Measurements from ENCODE around the gene SEC11A.
A peak's percentile ranks its signal among the peaks of the same experiment; 100 is the strongest.

Gene SEC11A

DNA sequence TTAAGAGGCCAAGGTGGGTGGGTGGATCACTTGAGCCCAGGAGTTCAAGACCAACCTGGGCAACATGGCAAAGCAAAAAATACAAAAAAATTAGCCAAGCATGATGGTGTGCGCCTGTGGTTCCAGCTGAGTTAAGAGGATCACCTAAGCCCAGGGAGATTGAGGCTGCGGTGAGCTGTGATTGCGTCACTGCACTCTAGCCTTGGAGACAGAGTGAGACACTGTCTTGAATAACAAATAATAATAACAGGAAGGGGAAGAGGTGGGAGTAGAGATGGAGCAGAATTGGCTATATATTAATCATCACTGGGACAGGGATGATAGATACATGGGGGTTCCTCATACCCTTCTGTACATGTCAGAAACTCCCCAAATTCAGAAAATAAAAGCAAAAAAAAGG, 34.1 kb downstream of the SEC11A start:
- no peak overlapping the region for H3K27ac ChIP-seq
- no peak for DNase-seq (ENCODE audit: low spot score)
- TF ChIP-seq, protein P1, sequence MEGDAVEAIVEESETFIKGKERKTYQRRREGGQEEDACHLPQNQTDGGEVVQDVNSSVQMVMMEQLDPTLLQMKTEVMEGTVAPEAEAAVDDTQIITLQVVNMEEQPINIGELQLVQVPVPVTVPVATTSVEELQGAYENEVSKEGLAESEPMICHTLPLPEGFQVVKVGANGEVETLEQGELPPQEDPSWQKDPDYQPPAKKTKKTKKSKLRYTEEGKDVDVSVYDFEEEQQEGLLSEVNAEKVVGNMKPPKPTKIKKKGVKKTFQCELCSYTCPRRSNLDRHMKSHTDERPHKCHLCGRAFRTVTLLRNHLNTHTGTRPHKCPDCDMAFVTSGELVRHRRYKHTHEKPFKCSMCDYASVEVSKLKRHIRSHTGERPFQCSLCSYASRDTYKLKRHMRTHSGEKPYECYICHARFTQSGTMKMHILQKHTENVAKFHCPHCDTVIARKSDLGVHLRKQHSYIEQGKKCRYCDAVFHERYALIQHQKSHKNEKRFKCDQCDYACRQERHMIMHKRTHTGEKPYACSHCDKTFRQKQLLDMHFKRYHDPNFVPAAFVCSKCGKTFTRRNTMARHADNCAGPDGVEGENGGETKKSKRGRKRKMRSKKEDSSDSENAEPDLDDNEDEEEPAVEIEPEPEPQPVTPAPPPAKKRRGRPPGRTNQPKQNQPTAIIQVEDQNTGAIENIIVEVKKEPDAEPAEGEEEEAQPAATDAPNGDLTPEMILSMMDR (IDR thresholded peaks at IDR 0.05) = no peak
- no peak overlapping the region for H3K4me3 ChIP-seq

DNA sequence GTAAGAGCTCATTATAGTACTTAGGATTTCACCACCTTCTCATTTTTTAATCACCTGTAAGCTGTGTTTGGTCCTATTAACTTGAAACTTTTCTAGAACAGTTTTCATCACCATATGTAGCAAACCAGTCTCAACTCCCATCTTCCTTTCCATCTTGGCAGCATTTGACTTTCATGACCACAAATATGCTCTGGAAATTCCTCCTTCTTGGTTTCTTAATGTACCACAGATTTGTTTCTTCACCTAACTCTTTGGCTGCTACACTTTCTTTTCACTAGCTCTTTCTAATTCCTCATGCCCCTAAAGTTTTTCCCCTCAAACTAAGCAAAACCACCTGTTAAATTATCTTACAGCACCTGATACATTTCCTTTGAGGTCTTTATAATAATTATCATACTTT, 44.7 kb downstream of the SEC11A start:
- Histone ChIP-seq H3K27ac (peak overlapping the region in 1 of 2 donors; percentile 18), H3K4me3 (no peak overlapping the region)
- no peak for DNase-seq (ENCODE audit: low spot score)
- TF ChIP-seq, protein P1 (IDR thresholded peaks at IDR 0.05) = no peak

DNA sequence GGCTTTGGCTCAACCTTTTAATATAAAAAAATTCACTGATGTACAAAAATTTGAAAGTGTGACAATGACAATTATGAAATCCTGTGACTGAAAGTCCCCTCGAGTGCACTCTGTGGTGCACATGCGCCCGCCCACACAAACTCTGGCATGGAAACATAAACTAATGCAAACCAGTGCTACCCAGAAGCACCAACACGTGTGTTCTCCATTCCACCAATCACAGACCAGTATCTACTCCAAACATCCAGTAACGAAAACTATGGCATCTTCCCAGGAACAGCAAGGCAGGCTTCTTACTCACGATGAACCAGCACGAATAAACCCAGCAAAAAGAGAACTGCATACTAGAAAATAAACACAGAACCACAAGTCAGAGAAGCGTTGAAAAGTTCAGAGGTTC, 46.2 kb downstream of the SEC11A start:
- no peak overlapping the region for H3K27ac ChIP-seq
- H3K4me3 ChIP-seq = no peak overlapping the region
- DNase-seq (ENCODE audit: low spot score) = no peak
- TF ChIP-seq, protein P1 (IDR thresholded peaks at IDR 0.05) = no peak

DNA sequence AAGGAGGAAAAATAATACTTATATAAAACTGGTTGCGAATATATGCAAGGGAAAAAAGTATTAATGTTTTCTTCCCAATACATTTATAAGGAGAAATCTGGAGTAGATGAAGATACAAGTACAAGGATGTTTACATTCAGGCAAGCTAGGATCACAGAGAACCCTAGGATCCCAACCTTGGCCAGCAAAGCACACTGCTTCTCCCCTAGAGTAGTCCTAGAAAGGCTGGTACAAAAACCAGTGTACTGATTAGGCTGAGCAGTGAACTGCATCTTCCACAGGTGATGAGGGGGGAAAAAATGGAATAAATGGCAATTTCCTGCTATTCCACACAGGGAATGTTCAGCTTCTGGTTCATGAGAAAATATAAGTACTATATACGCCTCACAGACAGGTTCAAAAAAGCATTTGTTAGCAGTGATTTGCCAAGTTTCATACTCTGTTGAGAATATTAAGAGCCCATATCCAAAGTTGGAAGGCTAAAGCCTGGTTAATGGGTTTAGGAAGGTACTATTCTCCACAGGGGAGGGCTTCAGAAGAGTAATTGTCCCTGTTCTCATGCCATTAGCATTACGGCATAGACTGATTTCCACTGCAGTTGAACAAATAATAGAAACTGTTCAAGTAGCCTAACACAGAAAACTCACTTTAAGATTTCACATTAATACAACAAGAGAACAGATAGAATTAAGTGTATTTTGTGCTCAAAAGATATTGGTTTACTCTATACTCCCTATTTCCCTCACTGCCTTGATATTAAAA, 47.5 kb downstream of the SEC11A start:
- TF ChIP-seq, protein P1 (IDR thresholded peaks at IDR 0.05) = no peak
- no peak for DNase-seq (ENCODE audit: low spot score)
- H3K4me3 ChIP-seq = no peak overlapping the region
- H3K27ac ChIP-seq = no peak overlapping the region

DNA sequence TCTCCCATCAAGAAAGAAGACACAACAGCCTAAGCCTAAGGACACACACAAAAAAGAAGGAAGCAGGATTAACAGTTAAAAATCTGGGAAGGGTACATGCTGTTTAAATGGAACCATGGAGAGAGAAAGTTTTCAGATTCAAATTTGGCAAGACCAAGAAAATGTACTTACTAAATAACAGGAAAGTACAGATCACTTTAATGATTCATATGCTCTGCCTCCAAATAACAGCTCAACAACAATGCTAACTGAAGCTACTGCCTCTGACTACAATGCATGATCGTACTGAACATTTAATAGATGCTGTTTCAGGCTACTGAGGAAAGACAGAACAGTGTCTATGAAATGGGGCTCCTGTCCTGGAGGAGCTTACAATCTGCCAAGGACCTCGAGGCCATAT, 49.6 kb downstream of the SEC11A start:
- DNase-seq (ENCODE audit: low spot score) = no peak
- no peak overlapping the region for H3K27ac ChIP-seq
- TF ChIP-seq, protein P1 (IDR thresholded peaks at IDR 0.05) = no peak
- H3K4me3 ChIP-seq = no peak overlapping the region

DNA sequence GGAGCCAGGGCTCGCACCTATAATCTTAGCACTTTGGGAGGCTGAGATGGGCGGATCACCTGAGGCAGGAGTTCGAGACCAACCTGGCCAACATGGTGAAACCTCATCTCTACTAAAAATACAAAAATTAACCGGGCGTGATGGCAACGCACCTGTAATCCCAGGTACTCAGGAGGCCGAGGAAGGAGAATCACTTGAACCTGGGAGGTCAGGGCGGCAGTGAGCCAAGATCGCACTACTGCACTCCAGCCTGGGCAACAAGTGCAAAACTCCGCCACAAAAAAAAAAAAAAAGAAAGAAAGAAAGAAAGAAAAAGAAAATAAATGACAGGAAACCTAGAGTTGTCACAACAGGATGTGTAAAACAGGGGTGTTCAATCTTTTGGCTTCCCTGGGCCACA, 54.9 kb downstream of the SEC11A start:
- H3K4me3 ChIP-seq = no peak overlapping the region
- no peak for DNase-seq (ENCODE audit: low spot score)
- no peak overlapping the region for H3K27ac ChIP-seq
- TF ChIP-seq, protein P1 (IDR thresholded peaks at IDR 0.05) = no peak
